SU-DHL-6 (cell line): ENCODE results near the gene HAGHL.

ENCODE experiments used
- H2AFZ ChIP-seq: fragments of 200-600 bp; sonication (generic); 2 replicates; pipeline ENCODE4 v1.6.1; 2014; ENCODE audit warnings: low read depth, mild to moderate bottlenecking, moderate library complexity, mixed read lengths, antibody characterized with exemption, low read length; ENCODE audit not compliant: severe bottlenecking
- H3F3A ChIP-seq: fragments of 200-600 bp; shearing (Covaris generic); 2 replicates; pipeline ENCODE4 v1.6.0; 2016; ENCODE audit warnings: antibody characterized with exemption, mild to moderate bottlenecking; ENCODE audit not compliant: insufficient read depth
- H3K27ac ChIP-seq: fragments of 200-600 bp; sonication (generic); 2 replicates; pipeline ENCODE4 v1.5.1; 2016; ENCODE audit warnings: low read depth, mild to moderate bottlenecking, low read length, moderate library complexity, mixed read lengths
- H3K27me3 ChIP-seq: fragments of 200-600 bp; sonication (generic), shearing (Covaris generic); 2 replicates; pipeline ENCODE4 v1.6.0; 2014; ENCODE audit warnings: mild to moderate bottlenecking, low read length
- H3K36me3 ChIP-seq: fragments of 200-600 bp; sonication (generic); 2 replicates; pipeline ENCODE4 v1.6.1; 2014; ENCODE audit warnings: mild to moderate bottlenecking, low read length, mixed read lengths
- H3K4me2 ChIP-seq: fragments of 300-600, 200-600 bp; shearing (Covaris generic), sonication (generic); 2 replicates; pipeline ENCODE4 v1.6.0; 2014; ENCODE audit warnings: low read length, low read depth, mild to moderate bottlenecking; ENCODE audit not compliant: poor library complexity, severe bottlenecking
- H3K4me3 ChIP-seq: fragments of 200-600 bp; sonication (generic); 2 replicates; pipeline ENCODE4 v1.5.1; 2014; ENCODE audit warnings: antibody characterized with exemption, low read length, mild to moderate bottlenecking, mixed read lengths; ENCODE audit not compliant: insufficient read depth, poor library complexity, severe bottlenecking
- H3K79me2 ChIP-seq: fragments of 200-600 bp; sonication (generic); 2 replicates; pipeline ENCODE4 v1.6.1; 2014; ENCODE audit warnings: mild to moderate bottlenecking, low read length, moderate library complexity; ENCODE audit not compliant: insufficient read depth
- H3K9ac ChIP-seq: fragments of 200-600 bp; sonication (generic); 2 replicates; pipeline ENCODE4 v1.7.0; 2014; ENCODE audit warnings: mild to moderate bottlenecking, low read length
- H3K9me2 ChIP-seq: fragments of 200-600 bp; sonication (generic); replicated peaks from 2 replicates; pipeline ENCODE4 v1.6.1; 2014; ENCODE audit warnings: low read length; ENCODE audit not compliant: insufficient read depth
- H3K9me3 ChIP-seq: fragments of 200-600 bp; sonication (generic); 2 replicates; pipeline ENCODE4 v1.6.1; 2014; ENCODE audit warnings: low read length, mixed read lengths; ENCODE audit not compliant: insufficient read depth
- H4K20me1 ChIP-seq: fragments of 200-600 bp; sonication (generic); 2 replicates; pipeline ENCODE4 v1.6.1; 2014; ENCODE audit warnings: low read depth, mild to moderate bottlenecking, antibody characterized with exemption, low read length, moderate library complexity, mixed read lengths
- CTCF ChIP-seq: fragments of 200-600 bp; sonication (generic); IDR thresholded peaks from one replicate; pipeline ENCODE4 v1.5.1; 2017; ENCODE audit warnings: antibody characterized with exemption, mild to moderate bottlenecking, low read length, moderate library complexity; ENCODE audit not compliant: insufficient read depth, poor library complexity, severe bottlenecking
- EZH2phosphoT487 ChIP-seq: fragments of 200-600 bp; sonication (generic), shearing (Covaris generic); conservative IDR thresholded peaks from 2 replicates; pipeline ENCODE4 v1.6.1; 2018; ENCODE audit warnings: mild to moderate bottlenecking, antibody characterized with exemption, low read length, moderate library complexity, mixed read lengths

HAGHL gene

GRCh38 chr16:702341-702740 is 24.6 kb upstream of the HAGHL start:
- no peak overlapping the region for H3K4me2 ChIP-seq
- no peak overlapping the region for H2AFZ ChIP-seq
- H3K9me2 ChIP-seq = no peaks in the 10 kb centered on the region
- TF ChIP-seq CTCF = no peak
- no peak overlapping the region for H3K9ac ChIP-seq
- H4K20me1 ChIP-seq = no peaks in the 10 kb centered on the region
- H3K27ac ChIP-seq = no peak overlapping the region
- no peaks in the 10 kb centered on the region for H3K27me3 ChIP-seq
- no peaks in the 10 kb centered on the region for H3F3A ChIP-seq
- no peaks in the 10 kb centered on the region for H3K9me3 ChIP-seq
- no peak overlapping the region for H3K4me3 ChIP-seq
- H3K79me2 ChIP-seq = no peaks in the 10 kb centered on the region
- H3K36me3 ChIP-seq = no peaks in the 10 kb centered on the region

GRCh38 chr16:703406-703805 is 23.5 kb upstream of the HAGHL start:
- Histone ChIP-seq H2AFZ (no peak overlapping the region), H3K36me3 (no peaks in the 10 kb centered on the region), H3K9ac (no peak overlapping the region), H3K4me3 (no peak overlapping the region), H3K27ac (no peak overlapping the region), H3K79me2 (no peaks in the 10 kb centered on the region), H3K27me3 (no peaks in the 10 kb centered on the region), H3K4me2 (no peak overlapping the region), H3K9me2 (no peaks in the 10 kb centered on the region), H3K9me3 (no peaks in the 10 kb centered on the region), H3F3A (no peaks in the 10 kb centered on the region), H4K20me1 (no peaks in the 10 kb centered on the region)
- TF ChIP-seq EZH2phosphoT487 = no peak
- no peak for TF ChIP-seq CTCF

- Histone ChIP-seq H3K27me3 (no peaks in the 10 kb centered on the region), H3K27ac (no peak overlapping the region), H3K79me2 (no peaks in the 10 kb centered on the region), H3K4me2 (no peak overlapping the region), H3K9me2 (no peaks in the 10 kb centered on the region), H2AFZ (no peak overlapping the region), H3F3A (no peaks in the 10 kb centered on the region), H4K20me1 (no peaks in the 10 kb centered on the region), H3K4me3 (no peak overlapping the region), H3K9ac (no peak overlapping the region), H3K9me3 (no peaks in the 10 kb centered on the region), H3K36me3 (no peaks in the 10 kb centered on the region)
- TF ChIP-seq CTCF (no peak), EZH2phosphoT487 (no peak)
Measured at GRCh38 chr16:704047-704446, 22.9 kb upstream of the HAGHL start.
